ENCODE measurements around the gene SPOCK1.

GRCh38 chr5:137122558-137122957 lies 376.6 kb downstream of the SPOCK1 start:
- TF ChIP-seq, protein P1, sequence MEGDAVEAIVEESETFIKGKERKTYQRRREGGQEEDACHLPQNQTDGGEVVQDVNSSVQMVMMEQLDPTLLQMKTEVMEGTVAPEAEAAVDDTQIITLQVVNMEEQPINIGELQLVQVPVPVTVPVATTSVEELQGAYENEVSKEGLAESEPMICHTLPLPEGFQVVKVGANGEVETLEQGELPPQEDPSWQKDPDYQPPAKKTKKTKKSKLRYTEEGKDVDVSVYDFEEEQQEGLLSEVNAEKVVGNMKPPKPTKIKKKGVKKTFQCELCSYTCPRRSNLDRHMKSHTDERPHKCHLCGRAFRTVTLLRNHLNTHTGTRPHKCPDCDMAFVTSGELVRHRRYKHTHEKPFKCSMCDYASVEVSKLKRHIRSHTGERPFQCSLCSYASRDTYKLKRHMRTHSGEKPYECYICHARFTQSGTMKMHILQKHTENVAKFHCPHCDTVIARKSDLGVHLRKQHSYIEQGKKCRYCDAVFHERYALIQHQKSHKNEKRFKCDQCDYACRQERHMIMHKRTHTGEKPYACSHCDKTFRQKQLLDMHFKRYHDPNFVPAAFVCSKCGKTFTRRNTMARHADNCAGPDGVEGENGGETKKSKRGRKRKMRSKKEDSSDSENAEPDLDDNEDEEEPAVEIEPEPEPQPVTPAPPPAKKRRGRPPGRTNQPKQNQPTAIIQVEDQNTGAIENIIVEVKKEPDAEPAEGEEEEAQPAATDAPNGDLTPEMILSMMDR (IDR thresholded peaks at IDR 0.05; ENCODE audit: borderline replicate concordance, extremely low read depth, low read length, poor library complexity, severe bottlenecking) = no peak
- no peak for TF ChIP-seq EZH2 (IDR thresholded peaks at IDR 0.05; ENCODE audit: borderline replicate concordance, low read depth, low read length, severe bottlenecking)
